NB4 (cell line): Measurements from ENCODE around the gene LMNA.

Experiments used
- CTCF ChIP-seq: IDR thresholded peaks from one replicate; pipeline ENCODE4 v1.5.1; 2012; ENCODE audit warnings: low read depth, low read length
- POLR2A ChIP-seq: IDR thresholded peaks from 2 replicates; pipeline ENCODE4 v1.6.1; 2011; ENCODE audit warnings: mild to moderate bottlenecking; ENCODE audit not compliant: insufficient read length; ENCODE audit errors: extremely low read depth

GRCh38 chr1:156074661-156075060 lies 39.9 kb upstream of the LMNA start:
- TF ChIP-seq CTCF (no peak), POLR2A (no peak)
